HG02798 (cell line): Measurements from ENCODE around the gene TBX21.
"Not testable (repeated sequence)": the region's sequence is repeated elsewhere in the genome, so short reads cannot be mapped to it uniquely, and the experiment has no call there.

Experiments used
- ATAC-seq: cut with Tn5 transposase; IDR thresholded peaks from one replicate; pipeline ENCODE4 v1.9.1; 2021; ENCODE audit warnings: mild to moderate bottlenecking; ENCODE audit not compliant: unreplicated experiment, poor library complexity

TBX21 gene

DNA sequence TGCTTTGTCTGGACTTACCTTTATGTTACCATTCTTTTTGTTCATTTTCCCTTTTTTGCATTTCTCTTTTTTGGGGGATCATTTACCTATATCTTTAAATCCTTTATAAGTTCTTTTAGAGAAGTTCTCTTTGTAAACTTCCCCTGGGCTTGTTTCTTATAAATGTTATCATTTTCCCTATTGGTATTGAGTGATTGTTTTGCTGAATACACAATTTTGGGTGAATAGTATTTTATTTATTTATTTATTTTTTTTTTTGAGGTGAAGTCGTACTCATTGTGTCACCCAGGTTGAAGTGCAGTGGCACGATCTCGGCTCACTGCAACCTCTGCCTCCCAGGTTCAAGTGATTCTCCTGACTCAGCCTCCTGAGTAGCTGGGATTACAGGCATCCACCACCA, 18.4 kb downstream of the TBX21 start:
- no peak for ATAC-seq

DNA sequence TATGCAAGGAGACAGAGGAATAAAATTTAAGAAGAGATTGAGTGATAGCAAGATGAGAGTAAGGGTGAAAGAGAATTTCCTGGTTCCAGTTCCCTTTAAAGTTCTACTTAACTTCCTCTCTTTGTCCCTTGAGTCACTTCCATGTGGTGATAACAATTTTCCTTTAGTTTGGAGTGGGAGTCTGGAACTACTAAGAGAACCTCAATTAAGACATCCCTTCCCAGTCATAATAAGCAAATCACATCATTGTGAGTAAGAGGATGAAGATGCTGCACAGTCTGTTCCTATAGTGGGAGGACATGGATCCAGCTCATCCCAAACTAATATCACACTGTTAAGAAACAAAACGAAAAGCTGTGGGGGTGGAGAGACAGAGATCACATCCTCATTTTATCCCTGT, 24.4 kb downstream of the TBX21 start:
- ATAC-seq, result no peak

DNA sequence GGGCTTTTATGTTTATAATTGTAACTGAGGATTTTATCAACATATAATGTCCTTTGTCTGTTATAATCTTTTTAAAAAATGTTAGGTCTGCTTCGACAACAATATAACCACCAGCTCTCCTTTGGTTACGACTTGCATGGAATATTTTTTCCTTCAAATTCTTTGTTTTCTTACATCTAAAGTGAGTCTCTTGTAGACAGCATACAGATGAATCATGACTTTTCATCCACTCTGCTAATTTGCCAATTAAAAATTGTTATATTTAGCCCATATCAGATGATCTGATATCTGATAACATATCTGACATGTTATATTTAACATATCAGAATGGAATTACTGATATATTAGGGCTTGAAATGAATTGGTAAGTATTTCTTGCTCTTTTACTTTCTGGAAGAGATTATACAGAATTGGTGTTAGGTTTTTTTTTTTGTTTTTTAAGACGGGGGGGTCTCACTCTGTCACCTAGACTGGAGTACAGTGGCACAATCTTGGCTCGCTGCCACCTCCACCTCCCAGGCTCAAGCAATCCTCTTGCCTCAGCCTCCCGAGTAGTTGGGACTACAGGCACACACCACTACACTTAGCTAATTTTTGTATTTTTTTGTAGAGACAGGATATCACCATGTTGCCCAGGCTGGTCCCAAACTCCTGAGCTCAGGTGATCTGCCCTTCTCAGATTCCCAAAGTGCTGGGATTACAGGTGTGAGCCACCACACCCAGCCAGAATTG, 27.5 kb downstream of the TBX21 start:
- ATAC-seq, result no peak

DNA sequence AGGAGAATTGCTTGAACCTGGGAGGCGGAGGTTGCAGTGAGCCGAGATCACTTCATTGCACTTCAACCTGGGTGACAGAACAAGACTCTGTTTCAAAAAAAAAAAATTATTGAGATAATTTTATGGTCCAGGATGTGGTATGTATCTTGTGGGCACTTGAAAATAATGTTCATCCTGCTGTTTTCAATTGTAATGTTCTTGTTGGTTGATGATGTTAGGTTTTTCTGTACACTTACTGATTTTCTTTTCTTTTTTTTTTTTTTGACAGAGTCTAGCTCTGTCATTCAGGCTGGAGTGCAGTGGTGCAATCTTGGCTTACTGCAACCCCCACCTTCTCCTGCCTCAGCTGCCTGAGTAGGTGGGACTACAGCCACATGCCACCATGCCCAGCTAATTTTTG, 29.7 kb downstream of the TBX21 start:
- no peak for ATAC-seq

DNA sequence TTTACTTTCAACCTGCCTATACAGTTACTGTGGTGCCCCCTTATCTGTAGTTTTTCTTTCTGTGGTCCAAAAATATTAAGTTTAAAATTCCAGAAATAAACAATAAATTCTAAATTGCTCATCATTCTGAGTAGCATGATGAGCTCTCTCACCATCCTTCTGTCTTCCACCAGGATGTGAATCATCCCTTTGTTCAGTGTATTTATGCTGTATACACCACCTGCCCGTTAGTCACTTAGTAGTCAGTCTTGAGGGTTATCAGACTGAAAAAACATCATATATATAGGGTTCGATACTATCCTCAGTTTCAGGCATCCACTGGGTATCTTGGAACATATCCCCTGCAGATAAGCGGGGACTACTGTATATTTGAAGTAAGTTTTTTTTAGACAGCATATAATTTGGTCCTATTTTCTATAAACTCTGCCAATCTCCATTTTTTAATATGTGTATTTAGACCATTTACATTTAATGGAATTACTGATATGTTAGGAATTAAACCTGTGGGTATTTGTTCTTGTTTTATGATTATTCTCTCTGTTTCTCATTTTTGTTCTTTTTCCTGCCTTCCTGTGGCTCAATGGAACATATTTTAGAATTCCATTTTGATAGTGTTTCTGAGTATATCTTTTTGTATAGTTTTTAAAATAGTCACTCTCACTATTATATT, 31.0 kb downstream of the TBX21 start:
- ATAC-seq, result no peak

DNA sequence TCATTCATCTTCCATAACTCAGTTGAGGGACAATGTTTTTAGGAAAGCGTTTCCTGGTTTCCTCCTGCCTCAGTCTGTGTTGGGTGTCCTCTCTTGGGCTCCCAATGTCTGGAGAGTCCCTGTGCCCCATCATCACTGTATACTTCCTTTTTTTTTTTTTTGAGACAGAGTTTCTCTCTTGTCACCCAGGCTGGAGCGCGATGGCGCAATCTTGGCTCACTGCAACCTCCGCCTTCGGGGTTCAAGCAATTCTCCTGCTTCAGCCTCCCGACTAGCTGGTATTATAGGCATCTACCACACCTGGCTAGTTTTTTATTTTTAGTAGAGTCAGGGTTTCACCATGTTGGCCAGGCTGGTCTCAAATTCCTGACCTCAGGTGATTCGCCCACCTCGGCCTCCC, 40.6 kb downstream of the TBX21 start:
- ATAC-seq, result not testable (repeated sequence)

DNA sequence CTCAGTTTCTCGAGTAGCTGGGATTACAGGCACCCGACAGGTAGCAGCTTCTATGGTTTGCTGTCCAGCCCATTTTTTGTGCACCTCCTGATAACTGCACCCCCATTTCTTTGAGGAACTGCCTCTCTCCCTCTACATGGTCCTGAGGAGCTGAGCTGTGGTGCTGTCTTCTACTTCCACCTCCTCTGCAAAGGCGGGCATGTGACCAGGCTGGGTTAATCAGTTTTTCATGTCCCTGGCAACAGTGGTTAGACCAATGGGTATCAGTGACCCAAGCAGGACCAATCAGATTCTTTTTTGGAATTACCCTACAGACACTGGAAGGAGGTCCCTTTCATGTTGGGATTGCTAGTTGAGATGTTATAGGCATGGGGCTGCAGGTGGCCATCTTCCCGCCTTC, 41.3 kb downstream of the TBX21 start:
- no peak for ATAC-seq

DNA sequence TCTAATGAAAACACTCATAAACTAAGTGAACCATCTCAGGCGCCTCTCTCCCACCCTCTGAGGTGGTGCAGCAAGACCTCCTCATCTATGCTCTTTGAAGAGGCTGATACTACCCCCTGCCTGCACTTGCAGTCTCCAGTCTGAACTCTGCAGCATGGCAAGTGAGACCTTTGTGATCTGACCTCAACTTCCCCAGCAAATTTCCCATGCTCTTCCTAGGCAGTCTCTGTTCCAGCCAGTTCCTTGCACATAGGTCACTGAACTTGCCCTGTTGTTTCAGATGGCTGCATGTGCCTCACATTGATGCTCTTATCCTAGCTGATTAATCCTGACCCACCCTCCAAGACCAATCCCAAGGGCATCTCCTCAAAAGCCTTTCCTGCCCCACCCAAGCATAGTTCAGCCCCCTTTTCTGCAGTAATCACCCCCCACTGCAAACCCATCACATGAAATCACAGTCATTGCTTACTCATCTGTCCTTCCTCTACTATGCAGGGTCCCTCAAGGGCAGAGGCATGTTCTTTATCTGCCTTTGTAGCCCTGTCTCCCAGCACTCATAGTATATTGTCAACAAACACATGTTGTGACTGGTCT, 42.0 kb downstream of the TBX21 start:
- ATAC-seq, result no peak

DNA sequence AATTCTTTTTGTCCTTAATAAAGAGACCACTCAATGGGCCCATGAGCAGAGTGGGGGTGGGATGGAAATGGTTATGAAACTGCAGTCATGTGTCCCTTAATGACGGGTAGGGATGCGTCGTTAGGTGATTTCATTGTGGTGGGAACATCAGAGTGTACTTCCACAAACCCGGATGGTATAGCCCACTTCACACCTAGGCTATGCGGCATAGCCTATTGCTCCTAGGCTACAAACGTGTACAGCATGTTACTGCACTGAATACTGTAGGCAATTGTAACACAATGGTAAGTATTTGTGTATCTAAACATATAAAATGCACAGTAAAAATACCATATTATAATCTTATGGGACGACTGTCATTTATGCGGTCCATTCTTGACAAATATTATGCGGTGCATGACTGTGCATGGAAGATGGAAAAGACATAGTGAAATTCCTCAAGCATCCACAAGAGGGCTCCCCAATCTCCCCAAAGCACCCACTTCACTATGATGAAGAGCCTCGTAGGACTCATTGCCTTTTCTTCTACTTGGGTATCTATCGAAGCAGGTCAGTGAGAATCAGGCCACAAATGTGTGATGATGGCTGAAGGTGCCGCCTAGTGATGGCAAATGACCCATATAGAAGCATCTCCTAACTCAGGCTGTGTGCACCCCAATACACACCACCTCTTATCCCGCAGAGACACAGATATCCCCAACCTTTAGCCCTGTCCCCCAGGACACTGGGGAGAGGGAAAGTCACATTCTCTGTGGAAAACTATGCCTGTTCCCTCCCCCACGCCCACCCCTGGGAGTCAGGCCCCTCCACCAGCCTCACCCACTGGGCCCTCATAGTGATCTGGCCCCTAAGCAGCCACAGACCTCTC, 43.5 kb downstream of the TBX21 start:
- no peak for ATAC-seq

DNA sequence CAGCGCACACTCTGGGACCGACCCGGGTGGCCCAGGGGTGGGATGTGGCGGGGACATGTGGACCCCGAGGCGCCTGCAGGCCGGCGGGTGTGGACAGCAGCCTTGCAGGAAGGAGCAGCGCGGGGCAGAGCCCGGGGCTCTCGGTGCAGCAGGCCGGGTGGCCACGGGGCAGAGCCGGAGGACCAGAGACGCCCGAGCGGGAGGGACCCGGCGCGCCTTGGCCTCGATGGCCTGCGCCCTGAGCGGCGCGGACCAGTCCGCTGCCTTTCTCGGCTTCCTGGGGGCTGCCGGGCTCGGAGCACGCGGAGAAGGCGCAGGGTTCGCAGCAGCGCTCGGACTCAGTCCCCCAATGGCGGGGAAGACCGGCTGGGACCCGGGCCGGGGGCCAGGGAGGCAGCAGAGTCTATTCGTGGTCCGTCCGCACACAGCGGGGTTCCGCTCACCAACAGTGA, 45.2 kb downstream of the TBX21 start:
- ATAC-seq, result no peak

DNA sequence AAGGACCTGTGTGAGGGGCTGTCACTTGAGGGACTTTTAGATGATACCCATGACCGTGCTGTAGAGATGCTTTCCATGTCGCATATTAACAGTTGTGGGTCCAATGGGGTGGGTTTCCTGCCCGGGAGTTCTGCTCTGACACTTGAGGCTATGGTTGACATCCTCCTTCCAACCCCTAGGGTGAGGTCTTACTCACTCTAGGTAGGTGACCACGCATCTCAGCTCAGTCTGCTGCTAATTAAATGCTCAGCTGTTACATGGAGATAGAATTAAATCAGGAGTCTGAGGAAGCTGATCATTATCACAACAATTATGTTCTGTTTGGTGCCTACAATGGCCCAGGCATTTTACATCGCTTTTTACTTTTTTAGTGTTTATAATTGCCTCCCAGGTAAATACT, 48.4 kb downstream of the TBX21 start:
- ATAC-seq, result no peak

DNA sequence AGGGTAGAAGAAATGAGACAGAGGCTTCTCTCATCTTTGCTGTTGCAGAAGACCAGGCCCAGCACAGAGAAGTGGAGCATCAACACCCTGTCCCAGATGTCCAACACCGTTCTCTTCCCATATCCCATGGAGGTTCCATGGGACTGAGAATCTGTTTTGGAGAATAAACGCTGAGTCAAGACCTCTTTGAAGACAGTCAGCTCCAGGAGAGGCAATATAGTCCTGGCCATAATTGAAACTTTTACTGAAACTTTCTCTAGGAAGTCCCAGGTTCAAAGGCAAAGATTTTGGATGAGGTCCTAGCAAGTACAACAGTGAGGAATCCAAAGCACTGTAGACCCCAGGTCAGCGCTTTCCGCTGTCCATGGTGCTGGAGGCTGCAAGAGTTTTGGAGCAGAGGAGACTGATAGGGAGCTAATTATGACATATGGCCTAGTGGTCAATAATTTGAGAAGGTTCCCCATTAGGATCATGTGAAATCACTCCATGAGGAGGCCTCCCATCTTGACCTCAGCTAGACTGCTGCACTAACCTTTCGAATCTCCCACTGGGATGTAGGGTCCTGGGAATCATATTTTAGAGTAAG, 52.6 kb downstream of the TBX21 start:
- ATAC-seq, result no peak

DNA sequence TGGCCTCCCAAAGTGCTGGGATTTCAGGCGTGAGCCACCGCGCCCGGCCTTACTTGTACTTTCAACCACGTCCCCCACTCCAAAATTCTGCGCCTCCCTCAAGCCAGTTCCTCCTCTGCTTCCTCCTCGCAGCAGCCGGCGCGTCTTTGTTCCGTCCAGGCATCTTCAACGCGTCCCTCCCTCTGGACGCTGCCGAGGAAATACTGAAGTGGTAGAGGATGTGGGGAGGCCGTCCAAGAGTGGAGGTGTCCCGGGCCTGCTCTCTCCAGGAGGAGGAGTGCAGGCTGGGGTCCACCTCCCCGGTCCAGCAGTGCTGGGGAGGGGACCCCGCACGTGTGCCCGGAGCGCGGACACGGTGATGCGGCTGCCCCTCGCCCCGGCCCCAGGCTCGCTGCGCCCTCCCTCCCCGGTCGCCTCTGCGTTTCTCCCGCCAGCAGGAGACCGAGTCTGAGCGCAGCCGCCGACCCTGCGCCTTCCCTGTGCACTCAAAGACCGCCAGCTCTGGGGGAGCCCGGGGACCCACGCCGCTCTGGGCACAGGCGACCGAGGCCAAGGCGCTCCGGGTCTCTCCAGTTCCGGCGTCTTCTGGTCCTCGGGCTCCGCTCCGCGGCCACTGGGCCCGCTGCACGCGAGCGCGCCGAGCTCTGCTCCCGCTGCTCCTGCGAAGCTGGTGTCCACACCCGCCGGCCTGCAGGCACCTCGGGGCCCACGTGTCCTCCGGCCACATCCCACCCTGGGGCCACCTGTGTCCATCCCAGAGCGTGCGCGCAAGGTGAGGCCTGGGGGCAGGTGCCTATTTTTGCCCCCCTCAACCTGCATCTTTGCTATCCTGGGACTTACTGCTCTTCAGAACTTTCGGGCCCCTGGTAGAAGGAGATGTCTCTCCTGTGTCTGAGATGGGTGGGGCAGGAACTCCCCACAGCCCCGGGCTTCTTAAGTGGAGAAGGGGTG, 56.9 kb downstream of the TBX21 start:
- peak; percentile 47 for ATAC-seq

DNA sequence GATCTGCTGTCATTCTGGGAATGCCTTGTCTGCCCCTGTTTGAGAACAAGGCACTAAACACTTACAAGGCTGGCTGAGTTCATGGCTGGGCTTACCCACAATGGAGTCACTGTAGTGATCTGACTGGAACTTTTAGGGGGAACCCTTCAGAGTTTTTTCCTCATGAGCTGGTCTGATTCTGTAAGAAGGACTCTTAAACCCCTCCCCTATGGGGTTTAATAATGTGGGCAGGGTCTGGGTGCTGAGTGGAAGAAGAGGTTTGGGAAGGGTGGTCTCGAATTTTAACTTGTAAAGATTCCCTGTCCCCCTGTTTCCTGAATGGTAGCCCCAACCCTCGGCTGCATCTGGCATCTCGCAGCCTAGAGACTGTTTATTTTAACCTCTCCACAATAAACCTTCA, 58.0 kb downstream of the TBX21 start:
- ATAC-seq, result no peak

DNA sequence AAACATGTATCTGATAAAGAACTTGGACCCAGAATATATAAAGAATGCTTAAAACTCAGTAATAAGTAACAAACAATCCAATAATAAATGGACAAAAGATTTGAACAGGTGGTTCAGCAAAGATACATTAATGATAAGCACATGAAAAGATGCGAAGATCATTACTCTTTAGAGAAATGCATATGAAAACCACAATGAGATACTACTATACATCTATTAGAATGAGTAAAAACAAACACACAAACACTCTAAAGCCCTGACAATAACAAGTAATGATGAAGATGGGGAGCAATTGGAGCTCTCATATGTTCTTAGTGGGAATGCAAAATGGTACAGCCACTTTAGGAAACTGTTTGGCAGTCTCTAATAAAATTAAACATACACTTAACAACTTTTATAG, 59.4 kb downstream of the TBX21 start:
- no peak for ATAC-seq

DNA sequence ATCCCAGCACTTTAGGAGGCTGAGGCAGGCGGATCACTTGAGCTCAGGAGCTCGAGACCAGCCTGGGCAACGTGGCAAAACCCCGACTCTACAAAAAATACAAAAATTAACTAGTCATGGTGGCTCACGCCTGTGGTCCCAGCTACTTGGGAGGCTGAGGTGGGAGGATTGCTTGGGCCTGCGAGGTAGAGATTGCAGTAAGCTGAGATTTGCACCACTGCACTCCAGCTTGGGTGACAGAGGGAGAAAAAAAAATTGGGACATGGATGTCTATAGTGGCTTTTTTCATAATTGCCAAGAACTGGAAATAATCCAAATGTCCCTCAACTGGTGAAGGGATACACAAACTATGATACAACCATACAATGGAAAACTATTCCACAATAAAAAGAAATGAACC, 59.9 kb downstream of the TBX21 start:
- ATAC-seq, result no peak
